H1 (cell line): ENCODE measurements around the gene THADA.

Experiments
- BACH1 ChIP-seq: IDR thresholded peaks from 2 replicates; pipeline ENCODE4 v1.6.1; 2012; ENCODE audit warnings: low read length, improper control_type of control experiment
- EZH2 ChIP-seq: fragments of 200-600 bp; sonication (generic); IDR thresholded peaks from 2 replicates; pipeline ENCODE4 v1.7.1; 2012; ENCODE audit warnings: low read depth, mild to moderate bottlenecking, moderate library complexity, low read length, inconsistent platforms; ENCODE audit not compliant: severe bottlenecking
- NANOG ChIP-seq: IDR thresholded peaks from 2 replicates; pipeline ENCODE4 v1.6.1; 2011; ENCODE audit warnings: low read length, low read depth, mild to moderate bottlenecking, inconsistent platforms; ENCODE audit not compliant: insufficient read depth, poor library complexity, severe bottlenecking
- POLR2AphosphoS5 ChIP-seq: IDR thresholded peaks from 2 replicates; pipeline ENCODE4 v1.6.1; 2011; ENCODE audit warnings: low read depth, low read length
- RFX5 ChIP-seq: IDR thresholded peaks from 2 replicates; pipeline ENCODE4 v1.6.1; 2011; ENCODE audit warnings: low read depth, low read length, improper control_type of control experiment, borderline replicate concordance
- SRF ChIP-seq: IDR thresholded peaks from 2 replicates; pipeline ENCODE4 v1.6.1; 2011; ENCODE audit warnings: mild to moderate bottlenecking, low read depth, low read length, moderate library complexity
- TBP ChIP-seq: IDR thresholded peaks from 2 replicates; pipeline ENCODE4 v1.6.1; 2011; ENCODE audit warnings: low read depth, low read length, improper control_type of control experiment
- YY1 ChIP-seq: IDR thresholded peaks from 2 replicates; pipeline ENCODE4 v1.6.1; 2011; ENCODE audit warnings: low read depth, mild to moderate bottlenecking, low read length
- TF ChIP-seq, protein P1 (sequence below), 3 experiments: IDR thresholded peaks; 1 replicate in 2 of 3; 2 replicates in 1 of 3; pipeline versions ENCODE4 v1.5.1 to v1.6.1; 2011; ENCODE audit warnings: low read length in 3 of 3, mild to moderate bottlenecking in 3 of 3, inconsistent platforms in 2 of 3, low read depth in 1 of 3, moderate library complexity in 1 of 3; ENCODE audit not compliant: insufficient read depth in 1 of 3; ENCODE audit errors: control extremely low read depth in 1 of 3

GRCh38 chr2:43285987-43286386 is 309.9 kb downstream of the THADA start:
- TF ChIP-seq, protein P1, sequence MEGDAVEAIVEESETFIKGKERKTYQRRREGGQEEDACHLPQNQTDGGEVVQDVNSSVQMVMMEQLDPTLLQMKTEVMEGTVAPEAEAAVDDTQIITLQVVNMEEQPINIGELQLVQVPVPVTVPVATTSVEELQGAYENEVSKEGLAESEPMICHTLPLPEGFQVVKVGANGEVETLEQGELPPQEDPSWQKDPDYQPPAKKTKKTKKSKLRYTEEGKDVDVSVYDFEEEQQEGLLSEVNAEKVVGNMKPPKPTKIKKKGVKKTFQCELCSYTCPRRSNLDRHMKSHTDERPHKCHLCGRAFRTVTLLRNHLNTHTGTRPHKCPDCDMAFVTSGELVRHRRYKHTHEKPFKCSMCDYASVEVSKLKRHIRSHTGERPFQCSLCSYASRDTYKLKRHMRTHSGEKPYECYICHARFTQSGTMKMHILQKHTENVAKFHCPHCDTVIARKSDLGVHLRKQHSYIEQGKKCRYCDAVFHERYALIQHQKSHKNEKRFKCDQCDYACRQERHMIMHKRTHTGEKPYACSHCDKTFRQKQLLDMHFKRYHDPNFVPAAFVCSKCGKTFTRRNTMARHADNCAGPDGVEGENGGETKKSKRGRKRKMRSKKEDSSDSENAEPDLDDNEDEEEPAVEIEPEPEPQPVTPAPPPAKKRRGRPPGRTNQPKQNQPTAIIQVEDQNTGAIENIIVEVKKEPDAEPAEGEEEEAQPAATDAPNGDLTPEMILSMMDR (IDR thresholded peaks at IDR 0.05; ENCODE audit: control extremely low read depth in 1 of 3, insufficient read depth in 1 of 3, low read depth in 1 of 3, low read length in 3 of 3) = no peak
- TF ChIP-seq EZH2 (no peak), RFX5 (no peak), POLR2AphosphoS5 (no peak), SRF (no peak), YY1 (no peak), BACH1 (no peak), NANOG (no peak), TBP (no peak)
